Measurements from ENCODE around the gene SYNE1. TPM values are rescaled to one million over a fixed set of nuclear protein-coding genes. Genes with fewer than 3 reads are reported as not detected.

SYNE1 gene
- total RNA-seq, 4 donors from 2014 or later = 29.1 to 51.5 (median 45.6) TPM

- DNase-seq (peak; percentile 61 to 64), ATAC-seq (peak; percentile 85 to 87)
- H3K27me3 ChIP-seq = no peaks in the 10 kb centered on the region
- H3K4me3 ChIP-seq = peak overlapping the region; percentile 34 to 48 (median 41)
- intact Hi-C loops (cut with DNase I; ENCODE audit: low total_unique reads) = loop anchor here (5.0 kb wide), 1 partner anchor 94 kb away; no protein-coding TSS in a partner anchor
- H3K4me1 ChIP-seq = peaks cover 30 to 49% of the 10 kb centered on the region in 2 donors
- peak overlapping the region; percentile 88 to 95 (median 92) for H3K27ac ChIP-seq
- no peaks in the 10 kb centered on the region for H3K9me3 ChIP-seq
- TF ChIP-seq POLR2A (IDR thresholded peaks at IDR 0.05) (peak; percentile 23 to 51), CTCF (IDR thresholded peaks at IDR 0.05 in 4 of 5, conservative IDR thresholded peaks at IDR 0.05 in 1 of 5) (no peak)
- in situ Hi-C loops (cut with MboI; ENCODE audit: low sequenced_read_pairs in 4 of 4) = no loop called here
- no peaks in the 10 kb centered on the region for H3K36me3 ChIP-seq
These were observed 469.2 kb downstream of the SYNE1 start for GRCh38 chr6:152167641-152168603.

DNA sequence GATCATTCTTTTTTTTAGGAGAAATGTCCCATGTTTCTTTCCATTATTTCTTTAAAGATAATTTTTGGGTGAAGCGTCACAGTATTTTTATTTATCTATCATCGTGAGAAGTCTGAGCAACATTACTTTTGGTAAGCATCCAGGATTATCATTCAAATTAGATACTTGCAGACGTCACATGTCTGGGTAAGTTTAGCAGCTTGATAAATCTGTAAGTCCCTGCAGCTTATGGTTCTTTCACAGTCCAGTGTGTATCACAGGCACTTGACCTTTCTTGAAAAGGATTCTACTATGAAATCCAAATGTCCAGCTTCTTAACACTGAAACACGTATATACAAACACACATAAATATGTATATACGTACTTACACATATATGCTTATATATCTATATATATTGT is 470.3 kb downstream of the SYNE1 start:
- Histone ChIP-seq H3K4me3 (peak overlapping the region; percentile 34 to 48 (median 41)), H3K9me3 (no peaks in the 10 kb centered on the region), H3K27me3 (no peaks in the 10 kb centered on the region), H3K36me3 (no peaks in the 10 kb centered on the region), H3K4me1 (peaks cover 20 to 39% of the 10 kb centered on the region in 2 donors), H3K27ac (peak overlapping the region; percentile 88 to 95 (median 92))
- intact Hi-C loops (cut with DNase I; ENCODE audit: low total_unique reads) (loop anchor here (5.0 kb wide), 1 partner anchor 95 kb away; no protein-coding TSS in a partner anchor), in situ Hi-C loops (cut with MboI; ENCODE audit: low sequenced_read_pairs in 4 of 4) (no loop called here)
- ATAC-seq (no peak), DNase-seq (no peak)
- TF ChIP-seq CTCF (IDR thresholded peaks at IDR 0.05 in 4 of 5, conservative IDR thresholded peaks at IDR 0.05 in 1 of 5) (no peak), POLR2A (IDR thresholded peaks at IDR 0.05) (no peak)

DNA sequence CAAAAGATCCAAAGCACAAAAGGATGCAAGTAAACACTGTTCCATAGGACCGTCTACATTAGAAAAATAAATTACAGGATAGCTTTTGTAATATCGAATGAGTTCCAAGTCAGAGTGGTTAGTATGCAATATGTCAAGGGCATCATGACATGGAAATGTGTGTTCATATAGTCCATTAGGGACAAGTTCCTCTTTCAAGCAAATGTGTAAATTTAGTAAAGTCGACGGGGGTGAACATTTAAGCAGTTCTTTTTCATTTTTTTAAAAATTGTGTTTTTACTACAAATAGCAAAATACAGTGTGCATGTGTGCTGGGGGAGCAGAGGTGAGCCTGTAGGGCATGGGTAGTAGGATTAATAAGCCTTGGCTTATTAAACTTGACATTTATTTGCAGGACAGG is 470.7 kb downstream of the SYNE1 start:
- DNase-seq (no peak), ATAC-seq (no peak)
- in situ Hi-C loops (cut with MboI; ENCODE audit: low sequenced_read_pairs in 4 of 4) (no loop called here), intact Hi-C loops (cut with DNase I; ENCODE audit: low total_unique reads) (loop anchor here (5.0 kb wide), 1 partner anchor 96 kb away; no protein-coding TSS in a partner anchor)
- no peak for TF ChIP-seq CTCF (IDR thresholded peaks at IDR 0.05 in 4 of 5, conservative IDR thresholded peaks at IDR 0.05 in 1 of 5)
- Histone ChIP-seq H3K4me1 (peaks cover 16 to 35% of the 10 kb centered on the region in 2 donors), H3K36me3 (no peaks in the 10 kb centered on the region), H3K27me3 (no peaks in the 10 kb centered on the region), H3K9me3 (no peaks in the 10 kb centered on the region), H3K4me3 (peak overlapping the region in 2 of 4 donors; percentile 43 to 48), H3K27ac (peak overlapping the region; percentile 88 to 95 (median 92))

- Histone ChIP-seq H3K27me3 (no peaks in the 10 kb centered on the region), H3K4me3 (no peak overlapping the region), H3K9me3 (no peaks in the 10 kb centered on the region), H3K27ac (peak overlapping the region; percentile 88 to 95 (median 92)), H3K4me1 (peaks cover 10 to 32% of the 10 kb centered on the region in 2 donors), H3K36me3 (no peaks in the 10 kb centered on the region)
- peak in 1 of 2 donors; percentile 43 for DNase-seq
- intact Hi-C loops (cut with DNase I; ENCODE audit: low total_unique reads) = loop anchor here (5.0 kb wide), 1 partner anchor 97 kb away; no protein-coding TSS in a partner anchor
- TF ChIP-seq POLR2A (IDR thresholded peaks at IDR 0.05) = no peak
- peak in 3 of 5 experiments; percentile 20 to 25 (median 24) for TF ChIP-seq CTCF (IDR thresholded peaks at IDR 0.05 in 4 of 5, conservative IDR thresholded peaks at IDR 0.05 in 1 of 5)
- ATAC-seq = no peak
- in situ Hi-C loops (cut with MboI; ENCODE audit: low sequenced_read_pairs in 4 of 4) = no loop called here
These were observed 472.2 kb downstream of the SYNE1 start for GRCh38 chr6:152164957-152165356.
